Spinal cord (tissue), 10 donors: ENCODE results near the gene TMEM272. TPM values are rescaled to one million over a fixed set of nuclear protein-coding genes. Genes with fewer than 3 reads are reported as not detected.

Experiments used
- DNase-seq, 6 donors: peaks; one replicate each; pipeline versions ENCODE4 v3.0.0 to v3.0.0-alpha.2; 2013 to 2015; ENCODE audit warnings: low spot score in 6 of 6, low read depth in 4 of 6
- H3K27ac ChIP-seq: one replicate; pipeline ENCODE4 v1.5.1; 2013; ENCODE audit warnings: low read depth, low read length, control low read depth
- H3K27me3 ChIP-seq: one replicate; pipeline ENCODE4 v1.6.1; 2013; ENCODE audit warnings: low read length; ENCODE audit not compliant: control insufficient read depth, insufficient read depth
- H3K36me3 ChIP-seq: one replicate; pipeline ENCODE4 v1.6.1; 2013; ENCODE audit warnings: low read length; ENCODE audit not compliant: control insufficient read depth, insufficient read depth
- H3K4me1 ChIP-seq: one replicate; pipeline ENCODE4 v1.6.1; 2013; ENCODE audit warnings: low read length; ENCODE audit not compliant: control insufficient read depth, insufficient read depth
- H3K4me3 ChIP-seq: one replicate; pipeline ENCODE4 v1.5.1; 2013; ENCODE audit warnings: low read depth, low read length, control low read depth
- H3K9me3 ChIP-seq: one replicate; pipeline ENCODE4 v1.6.1; 2013; ENCODE audit warnings: low read length; ENCODE audit not compliant: control insufficient read depth, insufficient read depth
- WGBS: methylation state at CpG from one replicate; pipeline ENCODE4 v1.1.5; 2013; ENCODE audit warnings: missing lambda C conversion rate; ENCODE audit not compliant: insufficient coverage; 5-methylcytosine and 5-hydroxymethylcytosine counted together
- polyA plus RNA-seq, 2 donors: library from polyadenylated mRNA; unstranded; fragments of 120-200 nt; gene quantifications; one replicate each; pipeline ENCODE4 v1.2.1, GENCODE V29; 2013; ENCODE audit not compliant: insufficient read length in 2 of 2
- total RNA-seq, 2 donors: library from RNA; depleted of rRNA in 1 of 2; stranded (reverse); fragments of 120-200 nt in 1 of 2; fragments of >200 nt in 1 of 2; gene quantifications; one replicate each; pipeline versions ENCODE4 v1.2.3 to v1.2.4, GENCODE V29; 2013 to 2014
- donor health status: healthy.

Gene TMEM272
- total and polyA plus RNA-seq, 4 donors = 0.50 to 2.2 (median 1.2) TPM

- Histone ChIP-seq H3K36me3 (peaks cover 3% of the 10 kb centered on the region), H3K27ac (no peak overlapping the region), H3K4me1 (peaks cover 15% of the 10 kb centered on the region), H3K27me3 (no peaks in the 10 kb centered on the region), H3K9me3 (no peaks in the 10 kb centered on the region), H3K4me3 (no peak overlapping the region)
- DNase-seq = peak in 2 of 6 donors; percentile 50 to 77
- WGBS = 16% methylated on average over 8 of the region's 11 CpGs
Measured at GRCh38 chr13:51778392-51778791, 66.6 kb downstream of the TMEM272 start.

GRCh38 chr13:51777921-51778320 lies 67.1 kb downstream of the TMEM272 start:
- peaks cover 14% of the 10 kb centered on the region for H3K4me1 ChIP-seq
- peaks cover 3% of the 10 kb centered on the region for H3K36me3 ChIP-seq
- no peak overlapping the region for H3K4me3 ChIP-seq
- no peaks in the 10 kb centered on the region for H3K9me3 ChIP-seq
- no peak for DNase-seq
- H3K27me3 ChIP-seq = no peaks in the 10 kb centered on the region
- WGBS = 64% methylated on average over 5 of the region's 9 CpGs
- no peak overlapping the region for H3K27ac ChIP-seq

GRCh38 chr13:51776179-51776578 lies 68.8 kb downstream of the TMEM272 start:
- 85% methylated on average over 5 of the region's 7 CpGs for WGBS
- no peak overlapping the region for H3K27ac ChIP-seq

GRCh38 chr13:51773515-51773914 lies 71.5 kb downstream of the TMEM272 start:
- DNase-seq = no peak
- no peak overlapping the region for H3K4me3 ChIP-seq
- WGBS = 82% methylated on average over 7 of the region's 11 CpGs
- no peak overlapping the region for H3K27ac ChIP-seq
- peaks cover 20% of the 10 kb centered on the region for H3K4me1 ChIP-seq
- no peaks in the 10 kb centered on the region for H3K27me3 ChIP-seq
- H3K9me3 ChIP-seq = no peaks in the 10 kb centered on the region
- H3K36me3 ChIP-seq = peaks cover 5% of the 10 kb centered on the region

More at GRCh38 chr13:51776179-51776578, 68.8 kb downstream of the TMEM272 start:
- Histone ChIP-seq H3K4me1 (peaks cover 11% of the 10 kb centered on the region), H3K9me3 (no peaks in the 10 kb centered on the region), H3K4me3 (no peak overlapping the region), H3K36me3 (no peaks in the 10 kb centered on the region), H3K27me3 (no peaks in the 10 kb centered on the region)
- DNase-seq = no peak

- peaks cover 9% of the 10 kb centered on the region for H3K36me3 ChIP-seq
- WGBS = 97% methylated on average over 5 of the region's 6 CpGs
Measured at GRCh38 chr13:51772781-51773180, 72.2 kb downstream of the TMEM272 start.

GRCh38 chr13:51772105-51772455 lies 72.9 kb downstream of the TMEM272 start:
- 95% methylated on average over 3 of the region's 9 CpGs for WGBS
- no peak overlapping the region for H3K4me3 ChIP-seq
- peaks cover 11% of the 10 kb centered on the region for H3K4me1 ChIP-seq
- no peaks in the 10 kb centered on the region for H3K9me3 ChIP-seq
- no peak overlapping the region for H3K27ac ChIP-seq
- no peak for DNase-seq
- peaks cover 11% of the 10 kb centered on the region for H3K36me3 ChIP-seq
- H3K27me3 ChIP-seq = no peaks in the 10 kb centered on the region

More at GRCh38 chr13:51772781-51773180, 72.2 kb downstream of the TMEM272 start:
- Histone ChIP-seq H3K4me1 (peaks cover 13% of the 10 kb centered on the region), H3K27ac (no peak overlapping the region), H3K9me3 (no peaks in the 10 kb centered on the region), H3K4me3 (no peak overlapping the region), H3K27me3 (no peaks in the 10 kb centered on the region)
- DNase-seq = no peak

- H3K36me3 ChIP-seq = peaks cover 13% of the 10 kb centered on the region
- DNase-seq = no peak
- no peaks in the 10 kb centered on the region for H3K27me3 ChIP-seq
- no peak overlapping the region for H3K27ac ChIP-seq
- peaks cover 11% of the 10 kb centered on the region for H3K4me1 ChIP-seq
- no peaks in the 10 kb centered on the region for H3K9me3 ChIP-seq
- WGBS = 82% methylated on average over 16 of the region's 17 CpGs
- no peak overlapping the region for H3K4me3 ChIP-seq
Measured at GRCh38 chr13:51771418-51772104, 73.4 kb downstream of the TMEM272 start.

- H3K9me3 ChIP-seq = no peaks in the 10 kb centered on the region
- peaks cover 11% of the 10 kb centered on the region for H3K4me1 ChIP-seq
- no peak overlapping the region for H3K4me3 ChIP-seq
- no peaks in the 10 kb centered on the region for H3K27me3 ChIP-seq
- H3K27ac ChIP-seq = no peak overlapping the region
- peaks cover 13% of the 10 kb centered on the region for H3K36me3 ChIP-seq
- WGBS = 93% methylated on average over 7 of the region's 11 CpGs
- no peak for DNase-seq
Measured at GRCh38 chr13:51770681-51771417, 74.1 kb downstream of the TMEM272 start.

GRCh38 chr13:51770160-51770559 lies 74.8 kb downstream of the TMEM272 start:
- 95% methylated on average over 4 of the region's 6 CpGs for WGBS
- DNase-seq = no peak
- H3K36me3 ChIP-seq = peaks cover 13% of the 10 kb centered on the region
- H3K27ac ChIP-seq = no peak overlapping the region
- no peaks in the 10 kb centered on the region for H3K27me3 ChIP-seq
- H3K4me3 ChIP-seq = no peak overlapping the region
- no peaks in the 10 kb centered on the region for H3K9me3 ChIP-seq
- H3K4me1 ChIP-seq = peaks cover 11% of the 10 kb centered on the region
